22Rv1 (cell line): Measurements from ENCODE around the gene NPTXR.

Experiments used
- H3K27ac ChIP-seq: fragments of 450-650 bp; 2 replicates; pipeline ENCODE4 v1.5.1; 2017
- CTCF ChIP-seq: fragments of 450-650 bp; IDR thresholded peaks from 2 replicates; pipeline ENCODE4 v1.5.1; 2017; ENCODE audit warnings: mild to moderate bottlenecking
- ZFX ChIP-seq: fragments of 450-650 bp; IDR thresholded peaks from 2 replicates; pipeline ENCODE4 v1.6.1; 2017; ENCODE audit warnings: antibody characterized with exemption, borderline replicate concordance

NPTXR gene

GRCh38 chr22:38868886-38869381 lies 25.1 kb upstream of the NPTXR start:
- peak overlapping the region; percentile 83; the same call in 1 of the 2 replicates for H3K27ac ChIP-seq

GRCh38 chr22:38868286-38868721 lies 24.5 kb upstream of the NPTXR start:
- H3K27ac ChIP-seq, result no peak overlapping the region

More at GRCh38 chr22:38868886-38869381, 25.1 kb upstream of the NPTXR start:
- TF ChIP-seq CTCF, result peak; percentile 96
- TF ChIP-seq ZFX, result no peak

GRCh38 chr22:38867471-38868285 lies 23.9 kb upstream of the NPTXR start:
- TF ChIP-seq ZFX (no peak), CTCF (no peak)
- H3K27ac ChIP-seq, result no peak overlapping the region

More at GRCh38 chr22:38868286-38868721, 24.5 kb upstream of the NPTXR start:
- TF ChIP-seq ZFX (no peak), CTCF (no peak)

- no peak for TF ChIP-seq ZFX
- no peak for TF ChIP-seq CTCF
- H3K27ac ChIP-seq, result no peak overlapping the region
Observed at GRCh38 chr22:38867124-38867455, 23.3 kb upstream of the NPTXR start.

GRCh38 chr22:38866399-38867123 lies 22.7 kb upstream of the NPTXR start:
- TF ChIP-seq CTCF (no peak), ZFX (no peak)
- H3K27ac ChIP-seq, result no peak overlapping the region

GRCh38 chr22:38866024-38866398 lies 22.2 kb upstream of the NPTXR start:
- H3K27ac ChIP-seq, result no peak overlapping the region
- TF ChIP-seq ZFX, result no peak
- TF ChIP-seq CTCF, result no peak
